Effector memory CD8-positive, alpha-beta T cell (primary cell): Measurements from ENCODE around the gene DAPK1.

Experiments used
- ATAC-seq: fragments of 150-1000 bp; cut with Tn5 transposase; replicated peaks from 2 replicates; pipeline ENCODE4 v1.10.0; 2021; ENCODE audit warnings: mild to moderate bottlenecking, moderate library complexity
- DNase-seq, 3 experiments: peaks; one replicate each; pipeline ENCODE4 v3.0.0; 2021
- H3K27ac Mint-ChIP-seq, 2 donors: one replicate each; pipeline ENCODE4 v1.8.0; 2022; ENCODE audit warnings: mild to moderate bottlenecking in 2 of 2, mixed read lengths in 2 of 2, moderate library complexity in 2 of 2
- H3K27me3 Mint-ChIP-seq, 2 donors: one replicate each; pipeline ENCODE4 v1.8.0; 2022; ENCODE audit warnings: mixed read lengths in 2 of 2
- H3K36me3 Mint-ChIP-seq: one replicate; pipeline ENCODE4 v1.8.0; 2022; ENCODE audit warnings: mild to moderate bottlenecking, moderate library complexity, mixed read lengths; ENCODE audit not compliant: insufficient read depth
- H3K4me1 Mint-ChIP-seq, 2 donors: one replicate each; pipeline ENCODE4 v1.8.0; 2022; ENCODE audit warnings: low read depth in 2 of 2, mixed read lengths in 2 of 2
- H3K4me3 Mint-ChIP-seq, 2 donors: one replicate each; pipeline ENCODE4 v1.8.0; 2022; ENCODE audit warnings: mild to moderate bottlenecking in 2 of 2, mixed read lengths in 2 of 2, moderate library complexity in 2 of 2
- H3K9me3 Mint-ChIP-seq, 2 donors: one replicate each; pipeline ENCODE4 v1.8.0; 2022; ENCODE audit warnings: mixed read lengths in 2 of 2

DAPK1 gene

GRCh38 chr9:87564111-87564510 is 66.4 kb downstream of the DAPK1 start:
- Mint-ChIP-seq H3K36me3 (no peaks in the 10 kb centered on the region), H3K27me3 (peaks cover 0 to 10% of the 10 kb centered on the region in 2 donors), H3K4me1 (no peaks in the 10 kb centered on the region), H3K27ac (no peak overlapping the region), H3K9me3 (peaks cover 0 to 7% of the 10 kb centered on the region in 2 donors), H3K4me3 (no peak overlapping the region)
- no peak for ATAC-seq
- DNase-seq, result no peak

- Mint-ChIP-seq H3K4me3 (no peak overlapping the region), H3K27ac (no peak overlapping the region), H3K27me3 (peaks cover 0 to 10% of the 10 kb centered on the region in 2 donors), H3K4me1 (no peaks in the 10 kb centered on the region), H3K36me3 (no peaks in the 10 kb centered on the region), H3K9me3 (peaks cover 0 to 7% of the 10 kb centered on the region in 2 donors)
- no peak for DNase-seq
- ATAC-seq, result no peak
These were observed 67.1 kb downstream of the DAPK1 start for GRCh38 chr9:87564791-87565241.

- H3K27ac Mint-ChIP-seq, result no peak overlapping the region
- no peaks in the 10 kb centered on the region for H3K4me1 Mint-ChIP-seq
- ATAC-seq (no peak), DNase-seq (no peak)
- H3K27me3 Mint-ChIP-seq, result peaks cover 0 to 10% of the 10 kb centered on the region in 2 donors
- peaks cover 0 to 7% of the 10 kb centered on the region in 2 donors for H3K9me3 Mint-ChIP-seq
- H3K36me3 Mint-ChIP-seq, result no peaks in the 10 kb centered on the region
- no peak overlapping the region for H3K4me3 Mint-ChIP-seq
These were observed 69.3 kb downstream of the DAPK1 start for GRCh38 chr9:87567001-87567400.

GRCh38 chr9:87567571-87567970 is 69.9 kb downstream of the DAPK1 start:
- Mint-ChIP-seq H3K36me3 (no peaks in the 10 kb centered on the region), H3K9me3 (peaks cover 0 to 7% of the 10 kb centered on the region in 2 donors), H3K27me3 (peaks cover 0 to 10% of the 10 kb centered on the region in 2 donors), H3K4me1 (no peaks in the 10 kb centered on the region), H3K4me3 (no peak overlapping the region), H3K27ac (no peak overlapping the region)
- ATAC-seq (no peak), DNase-seq (no peak)

GRCh38 chr9:87567983-87568382 is 70.3 kb downstream of the DAPK1 start:
- peaks cover 0 to 10% of the 10 kb centered on the region in 2 donors for H3K27me3 Mint-ChIP-seq
- DNase-seq (no peak), ATAC-seq (no peak)
- H3K4me3 Mint-ChIP-seq, result no peak overlapping the region
- H3K27ac Mint-ChIP-seq, result no peak overlapping the region
- peaks cover 0 to 7% of the 10 kb centered on the region in 2 donors for H3K9me3 Mint-ChIP-seq
- H3K4me1 Mint-ChIP-seq, result no peaks in the 10 kb centered on the region
- no peaks in the 10 kb centered on the region for H3K36me3 Mint-ChIP-seq

- Mint-ChIP-seq H3K27ac (no peak overlapping the region), H3K4me1 (no peaks in the 10 kb centered on the region), H3K36me3 (no peaks in the 10 kb centered on the region), H3K27me3 (peaks cover 0 to 10% of the 10 kb centered on the region in 2 donors), H3K4me3 (no peak overlapping the region), H3K9me3 (peaks cover 0 to 7% of the 10 kb centered on the region in 2 donors)
- no peak for DNase-seq
- ATAC-seq, result no peak
These were observed 70.7 kb downstream of the DAPK1 start for GRCh38 chr9:87568401-87568800.

GRCh38 chr9:87569008-87569509 is 71.4 kb downstream of the DAPK1 start:
- peaks cover 0 to 3% of the 10 kb centered on the region in 2 donors for H3K27me3 Mint-ChIP-seq

GRCh38 chr9:87569518-87569917 is 71.9 kb downstream of the DAPK1 start:
- Mint-ChIP-seq H3K36me3 (no peaks in the 10 kb centered on the region), H3K4me1 (no peaks in the 10 kb centered on the region), H3K9me3 (no peaks in the 10 kb centered on the region), H3K4me3 (no peak overlapping the region), H3K27ac (no peak overlapping the region), H3K27me3 (no peaks in the 10 kb centered on the region)
- ATAC-seq (no peak), DNase-seq (no peak)

More at GRCh38 chr9:87569008-87569509, 71.4 kb downstream of the DAPK1 start:
- no peak overlapping the region for H3K4me3 Mint-ChIP-seq
- no peak overlapping the region for H3K27ac Mint-ChIP-seq
- no peak for DNase-seq
- no peak for ATAC-seq
- no peaks in the 10 kb centered on the region for H3K36me3 Mint-ChIP-seq
- no peaks in the 10 kb centered on the region for H3K4me1 Mint-ChIP-seq
- H3K9me3 Mint-ChIP-seq, result peaks cover 0 to 2% of the 10 kb centered on the region in 2 donors

- DNase-seq, result no peak
- no peak for ATAC-seq
- no peaks in the 10 kb centered on the region for H3K27me3 Mint-ChIP-seq
- H3K4me3 Mint-ChIP-seq, result no peak overlapping the region
- no peak overlapping the region for H3K27ac Mint-ChIP-seq
- H3K4me1 Mint-ChIP-seq, result no peaks in the 10 kb centered on the region
- no peaks in the 10 kb centered on the region for H3K9me3 Mint-ChIP-seq
- H3K36me3 Mint-ChIP-seq, result no peaks in the 10 kb centered on the region
These were observed 72.6 kb downstream of the DAPK1 start for GRCh38 chr9:87570000-87570908.

- Mint-ChIP-seq H3K4me1 (no peaks in the 10 kb centered on the region), H3K27me3 (no peaks in the 10 kb centered on the region)
- ATAC-seq, result no peak
These were observed 75.1 kb downstream of the DAPK1 start for GRCh38 chr9:87572719-87573118.

GRCh38 chr9:87573841-87574342 is 76.2 kb downstream of the DAPK1 start:
- no peaks in the 10 kb centered on the region for H3K4me1 Mint-ChIP-seq
- H3K27ac Mint-ChIP-seq, result no peak overlapping the region

More at GRCh38 chr9:87572719-87573118, 75.1 kb downstream of the DAPK1 start:
- DNase-seq, result no peak
- Mint-ChIP-seq H3K27ac (no peak overlapping the region), H3K36me3 (peaks cover 3% of the 10 kb centered on the region), H3K9me3 (no peaks in the 10 kb centered on the region), H3K4me3 (no peak overlapping the region)

GRCh38 chr9:87577746-87578145 is 80.1 kb downstream of the DAPK1 start:
- peaks cover 0 to 7% of the 10 kb centered on the region in 2 donors for H3K27me3 Mint-ChIP-seq
- H3K4me1 Mint-ChIP-seq, result no peaks in the 10 kb centered on the region
- ATAC-seq (no peak), DNase-seq (no peak)
- peaks cover 3% of the 10 kb centered on the region for H3K36me3 Mint-ChIP-seq
- no peak overlapping the region for H3K27ac Mint-ChIP-seq
- H3K4me3 Mint-ChIP-seq, result no peak overlapping the region
- no peaks in the 10 kb centered on the region for H3K9me3 Mint-ChIP-seq

More at GRCh38 chr9:87573841-87574342, 76.2 kb downstream of the DAPK1 start:
- no peak for DNase-seq
- ATAC-seq, result no peak
- Mint-ChIP-seq H3K36me3 (peaks cover 3% of the 10 kb centered on the region), H3K4me3 (no peak overlapping the region), H3K27me3 (peaks cover 0 to 3% of the 10 kb centered on the region in 2 donors), H3K9me3 (no peaks in the 10 kb centered on the region)

GRCh38 chr9:87578625-87579024 is 81.0 kb downstream of the DAPK1 start:
- Mint-ChIP-seq H3K27ac (no peak overlapping the region), H3K4me1 (no peaks in the 10 kb centered on the region), H3K36me3 (peaks cover 3% of the 10 kb centered on the region), H3K27me3 (peaks cover 6 to 7% of the 10 kb centered on the region in 2 donors), H3K9me3 (peaks cover 0 to 4% of the 10 kb centered on the region in 2 donors), H3K4me3 (no peak overlapping the region)
- no peak for DNase-seq
- ATAC-seq, result no peak
